Ishikawa (cell line): ENCODE results near the gene SLC33A1.

Source experiments
- CEBPB ChIP-seq: IDR thresholded peaks from 2 replicates; pipeline ENCODE4 v1.6.1; 2012
- CREB1 ChIP-seq: IDR thresholded peaks from 2 replicates; pipeline ENCODE4 v1.6.1; 2012; ENCODE audit warnings: low read depth
- EGR1 ChIP-seq: IDR thresholded peaks from 2 replicates; pipeline ENCODE4 v1.6.1; 2012
- EP300 ChIP-seq: IDR thresholded peaks from 2 replicates; pipeline ENCODE4 v1.6.1; 2012; ENCODE audit warnings: borderline replicate concordance
- FOXM1 ChIP-seq: IDR thresholded peaks from 2 replicates; pipeline ENCODE4 v1.6.1; 2012; ENCODE audit warnings: low read depth, borderline replicate concordance
- NFIC ChIP-seq: IDR thresholded peaks from 2 replicates; pipeline ENCODE4 v1.6.1; 2012
- RAD21 ChIP-seq: IDR thresholded peaks from 2 replicates; pipeline ENCODE4 v1.6.1; 2012; ENCODE audit warnings: low read depth
- TAF1 ChIP-seq: IDR thresholded peaks from 2 replicates; pipeline ENCODE4 v1.6.1; 2012; ENCODE audit warnings: low read depth, mild to moderate bottlenecking
- TCF12 ChIP-seq: IDR thresholded peaks from 2 replicates; pipeline ENCODE4 v1.6.1; 2012; ENCODE audit warnings: low read depth
- TEAD4 ChIP-seq: IDR thresholded peaks from 2 replicates; pipeline ENCODE4 v1.6.1; 2012
- YY1 ChIP-seq: IDR thresholded peaks from 2 replicates; pipeline ENCODE4 v1.6.1; 2012; ENCODE audit warnings: low read depth
- ZBTB7A ChIP-seq: IDR thresholded peaks from 2 replicates; pipeline ENCODE4 v1.6.1; 2012; ENCODE audit warnings: low read depth
- TF ChIP-seq, protein P1 (sequence below): IDR thresholded peaks from 2 replicates; pipeline ENCODE4 v1.6.1; 2012; ENCODE audit warnings: low read depth, mild to moderate bottlenecking
- TF ChIP-seq, protein P2 (sequence below): IDR thresholded peaks from 2 replicates; pipeline ENCODE4 v1.6.1; 2012
- TF ChIP-seq, protein P3 (sequence below): IDR thresholded peaks from 2 replicates; pipeline ENCODE4 v1.6.1; 2012

SLC33A1 gene

DNA sequence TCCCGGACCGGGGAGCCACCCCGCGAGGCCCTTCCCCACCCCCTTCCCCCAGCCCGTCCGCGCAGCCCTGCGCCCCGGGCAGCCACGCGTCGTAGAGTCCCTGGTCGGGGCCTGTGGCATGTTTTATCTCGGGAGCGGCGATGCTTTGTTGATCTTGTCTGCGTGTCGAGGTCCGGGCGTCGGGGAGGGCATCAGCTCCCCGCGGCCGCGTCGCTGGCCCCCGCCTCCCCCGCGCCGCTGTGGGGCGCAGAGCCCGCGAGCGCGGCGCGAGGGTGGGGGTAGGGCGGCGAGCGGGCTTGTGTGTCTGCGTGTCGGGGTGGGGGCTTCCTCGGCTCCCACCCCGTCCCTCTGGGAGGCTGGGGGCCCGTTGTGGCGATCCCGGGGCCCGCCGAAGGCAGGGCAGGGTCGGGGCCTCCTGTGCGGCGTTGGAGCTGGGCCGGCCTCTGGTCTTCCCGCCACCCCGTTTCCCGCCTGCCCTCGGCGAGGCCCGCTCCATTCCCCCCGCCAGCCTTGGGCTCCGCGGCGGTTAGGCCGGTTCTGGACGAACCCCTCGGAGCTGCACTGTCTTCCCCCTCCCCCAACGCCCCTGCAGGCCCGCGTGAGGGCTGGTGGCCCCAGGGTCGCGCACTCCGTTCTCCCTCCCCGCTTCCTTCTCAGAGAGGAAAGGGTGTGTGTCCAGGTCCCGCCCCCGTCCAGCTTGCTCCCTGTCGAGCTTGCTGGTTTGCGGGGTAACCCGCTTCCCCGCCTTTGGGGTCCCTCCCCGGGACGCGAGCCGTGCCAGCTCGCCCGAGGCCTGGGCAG is 16.9 kb upstream of the SLC33A1 start:
- TF ChIP-seq, protein P1, sequence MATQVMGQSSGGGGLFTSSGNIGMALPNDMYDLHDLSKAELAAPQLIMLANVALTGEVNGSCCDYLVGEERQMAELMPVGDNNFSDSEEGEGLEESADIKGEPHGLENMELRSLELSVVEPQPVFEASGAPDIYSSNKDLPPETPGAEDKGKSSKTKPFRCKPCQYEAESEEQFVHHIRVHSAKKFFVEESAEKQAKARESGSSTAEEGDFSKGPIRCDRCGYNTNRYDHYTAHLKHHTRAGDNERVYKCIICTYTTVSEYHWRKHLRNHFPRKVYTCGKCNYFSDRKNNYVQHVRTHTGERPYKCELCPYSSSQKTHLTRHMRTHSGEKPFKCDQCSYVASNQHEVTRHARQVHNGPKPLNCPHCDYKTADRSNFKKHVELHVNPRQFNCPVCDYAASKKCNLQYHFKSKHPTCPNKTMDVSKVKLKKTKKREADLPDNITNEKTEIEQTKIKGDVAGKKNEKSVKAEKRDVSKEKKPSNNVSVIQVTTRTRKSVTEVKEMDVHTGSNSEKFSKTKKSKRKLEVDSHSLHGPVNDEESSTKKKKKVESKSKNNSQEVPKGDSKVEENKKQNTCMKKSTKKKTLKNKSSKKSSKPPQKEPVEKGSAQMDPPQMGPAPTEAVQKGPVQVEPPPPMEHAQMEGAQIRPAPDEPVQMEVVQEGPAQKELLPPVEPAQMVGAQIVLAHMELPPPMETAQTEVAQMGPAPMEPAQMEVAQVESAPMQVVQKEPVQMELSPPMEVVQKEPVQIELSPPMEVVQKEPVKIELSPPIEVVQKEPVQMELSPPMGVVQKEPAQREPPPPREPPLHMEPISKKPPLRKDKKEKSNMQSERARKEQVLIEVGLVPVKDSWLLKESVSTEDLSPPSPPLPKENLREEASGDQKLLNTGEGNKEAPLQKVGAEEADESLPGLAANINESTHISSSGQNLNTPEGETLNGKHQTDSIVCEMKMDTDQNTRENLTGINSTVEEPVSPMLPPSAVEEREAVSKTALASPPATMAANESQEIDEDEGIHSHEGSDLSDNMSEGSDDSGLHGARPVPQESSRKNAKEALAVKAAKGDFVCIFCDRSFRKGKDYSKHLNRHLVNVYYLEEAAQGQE, result no peak
- peak; percentile 44 for TF ChIP-seq TAF1
- no peak for TF ChIP-seq YY1
- TF ChIP-seq ZBTB7A, result peak; percentile 52; the same call in 1 of the 2 replicates
- TF ChIP-seq TEAD4, result no peak
- TF ChIP-seq, protein P2, sequence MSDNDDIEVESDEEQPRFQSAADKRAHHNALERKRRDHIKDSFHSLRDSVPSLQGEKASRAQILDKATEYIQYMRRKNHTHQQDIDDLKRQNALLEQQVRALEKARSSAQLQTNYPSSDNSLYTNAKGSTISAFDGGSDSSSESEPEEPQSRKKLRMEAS, result peak; percentile 24; the same call in 1 of the 2 replicates

DNA sequence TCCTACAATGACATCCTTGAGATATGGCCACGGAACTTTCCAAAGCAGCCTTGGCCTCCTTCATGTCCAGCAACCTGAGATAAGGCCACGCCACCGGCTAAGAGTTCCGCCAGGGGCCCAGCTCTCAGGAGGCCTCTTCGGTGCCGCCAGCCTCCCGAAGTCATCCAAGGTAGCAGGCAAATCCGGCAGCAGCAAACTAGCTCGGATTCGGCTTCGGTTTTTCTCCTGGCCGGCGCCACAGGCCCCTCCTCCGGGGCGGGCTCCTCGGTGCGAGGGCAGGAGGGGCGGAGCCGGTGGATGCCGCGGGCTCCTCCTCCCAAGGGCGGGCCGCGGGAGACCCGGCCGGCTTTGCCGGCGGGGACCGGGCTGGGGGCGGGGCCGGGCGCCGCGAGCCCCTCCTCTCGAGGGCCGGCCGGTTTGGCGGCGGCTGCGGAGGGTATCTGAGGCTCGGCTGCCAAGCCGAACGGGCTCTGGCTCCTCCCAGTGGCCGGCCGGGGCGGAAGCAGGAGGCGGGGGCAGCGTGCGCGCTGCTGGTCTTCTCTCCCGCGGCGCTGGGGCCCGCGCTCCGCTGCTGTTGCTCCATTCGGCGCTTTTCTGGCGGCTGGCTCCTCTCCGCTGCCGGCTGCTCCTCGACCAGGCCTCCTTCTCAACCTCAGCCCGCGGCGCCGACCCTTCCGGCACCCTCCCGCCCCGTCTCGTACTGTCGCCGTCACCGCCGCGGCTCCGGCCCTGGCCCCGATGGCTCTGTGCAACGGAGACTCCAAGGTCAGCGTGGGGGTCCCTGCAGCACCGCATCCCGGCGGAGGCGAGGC is 16.1 kb upstream of the SLC33A1 start, which contains the start of gene GMPS:
TSS of gene GMPS (plus strand) at position 518 of the 812 bp plus-strand sequence. CDS start at position 739, 221 bp downstream.
- no peak for TF ChIP-seq TEAD4
- TF ChIP-seq CEBPB, result peak; percentile 24; the same call in 1 of the 2 replicates
- TF ChIP-seq YY1, result 0 out of 2 replicates have a peak, but pooled peaks have one; percentile 24
- TF ChIP-seq, protein P2, result peak; percentile 33; the same call in 1 of the 2 replicates
- TF ChIP-seq CREB1, result no peak
- TF ChIP-seq ZBTB7A, result no peak
- peak; percentile 86 for TF ChIP-seq TAF1
- TF ChIP-seq, protein P1, result 0 out of 2 replicates have a peak, but pooled peaks have one; percentile 14
- peak; percentile 40; the same call in 1 of the 2 replicates for TF ChIP-seq RAD21

DNA sequence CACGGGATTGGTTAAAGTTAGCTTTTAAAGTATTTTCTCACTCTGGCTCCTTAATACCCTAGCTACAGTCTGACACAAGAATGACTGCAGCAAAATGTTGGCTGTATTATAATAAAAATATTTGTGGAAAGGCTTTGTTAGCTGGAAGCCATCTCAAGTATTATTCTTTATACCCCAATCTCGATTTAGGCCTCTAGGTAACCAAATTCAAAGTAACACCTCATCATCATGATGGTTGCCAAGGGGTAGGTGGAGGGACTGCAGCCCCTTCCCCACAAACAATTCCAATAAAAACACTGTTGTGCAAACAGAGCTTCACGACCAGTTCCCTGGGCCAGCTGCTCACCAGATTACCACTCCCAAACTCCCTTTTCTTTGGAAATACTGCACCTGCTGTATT is 15.5 kb upstream of the SLC33A1 start:
- TF ChIP-seq TAF1, result no peak
- TF ChIP-seq, protein P3, sequence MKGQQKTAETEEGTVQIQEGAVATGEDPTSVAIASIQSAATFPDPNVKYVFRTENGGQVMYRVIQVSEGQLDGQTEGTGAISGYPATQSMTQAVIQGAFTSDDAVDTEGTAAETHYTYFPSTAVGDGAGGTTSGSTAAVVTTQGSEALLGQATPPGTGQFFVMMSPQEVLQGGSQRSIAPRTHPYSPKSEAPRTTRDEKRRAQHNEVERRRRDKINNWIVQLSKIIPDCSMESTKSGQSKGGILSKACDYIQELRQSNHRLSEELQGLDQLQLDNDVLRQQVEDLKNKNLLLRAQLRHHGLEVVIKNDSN, result no peak
- no peak for TF ChIP-seq NFIC
- no peak for TF ChIP-seq ZBTB7A
- no peak for TF ChIP-seq TCF12
- no peak for TF ChIP-seq TEAD4
- no peak for TF ChIP-seq YY1
- no peak for TF ChIP-seq EP300
- no peak for TF ChIP-seq EGR1

DNA sequence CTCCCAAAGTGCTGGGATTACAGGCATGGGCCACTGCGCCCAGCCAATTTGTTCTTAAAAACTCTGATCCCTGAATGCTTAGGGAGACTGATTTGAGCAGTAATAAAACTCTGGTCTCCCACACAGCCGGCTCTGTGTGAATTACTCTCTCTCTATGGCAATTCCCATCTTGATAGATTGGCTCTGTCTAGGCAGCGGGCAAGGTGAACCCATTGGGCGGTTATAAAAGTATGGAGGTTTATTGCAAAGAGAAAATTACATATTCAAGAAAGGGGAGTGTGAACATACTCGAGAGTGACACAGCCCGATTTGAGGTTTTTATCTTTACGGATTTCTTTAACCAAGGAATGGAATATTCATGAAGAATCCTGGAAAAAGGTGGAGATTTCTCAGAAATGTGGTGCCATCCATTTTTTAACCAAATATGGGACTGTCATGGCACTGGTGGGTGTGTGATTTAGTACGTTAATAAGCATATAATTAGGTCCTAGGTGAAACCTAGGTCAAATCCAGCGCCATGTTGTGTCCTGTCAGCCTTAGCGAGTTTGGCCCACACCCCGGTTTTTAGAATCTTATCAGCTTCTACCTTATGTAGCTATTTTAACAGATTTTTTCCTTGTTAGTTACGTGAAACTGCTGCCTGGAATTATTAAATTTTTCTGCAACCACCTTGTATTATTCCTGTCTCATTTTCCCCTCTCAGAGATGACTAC is 9.0 kb upstream of the SLC33A1 start:
- no peak for TF ChIP-seq ZBTB7A
- TF ChIP-seq CEBPB, result no peak
- TF ChIP-seq NFIC, result no peak
- TF ChIP-seq FOXM1, result no peak
- TF ChIP-seq EGR1, result no peak
- no peak for TF ChIP-seq CREB1
- no peak for TF ChIP-seq TCF12
- TF ChIP-seq, protein P2, result no peak
- TF ChIP-seq, protein P1, result no peak
- no peak for TF ChIP-seq YY1
